Measurements from ENCODE around the gene TNK1. TPM values are rescaled to one million over a fixed set of nuclear protein-coding genes. Genes with fewer than 3 reads are reported as not detected.

TNK1 gene
- total RNA-seq: 5.5 TPM

GRCh38 chr17:7380855-7381683, at the start of gene TNK1:
Gene TNK1, plus strand, starts transcription at chr17:7381089. Its CDS starts 1,838 bp downstream, at chr17:7382927.

GRCh38 chr17:7336240-7337175, 44.4 kb upstream of the TNK1 start, which contains the start of gene ACAP1:
Gene ACAP1, plus strand, starts transcription at chr17:7336529. Its CDS starts 206 bp downstream, at chr17:7336735.

GRCh38 chr17:7351665-7352502, 29.0 kb upstream of the TNK1 start, which contains the start of gene KCTD11:
Gene KCTD11, plus strand, starts transcription at chr17:7352162.

GRCh38 chr17:7355053-7355452, 25.8 kb upstream of the TNK1 start, which contains the start of gene TMEM95:
Gene TMEM95, plus strand, starts transcription at chr17:7355156. Its CDS starts 49 bp downstream, at chr17:7355205.

GRCh38 chr17:7394452-7395191, 13.7 kb downstream of the TNK1 start, which contains the start of gene PLSCR3:
Gene PLSCR3, minus strand, starts transcription at chr17:7394525. Its CDS starts 415 bp downstream, at chr17:7394110.

GRCh38 chr17:7403977-7404736, 23.3 kb downstream of the TNK1 start, which contains the start of gene TMEM256:
Gene TMEM256, minus strand, starts transcription at chr17:7404097. Its CDS starts 13 bp downstream, at chr17:7404084.

GRCh38 chr17:7407485-7408251, 26.8 kb downstream of the TNK1 start, which contains the start of gene NLGN2:
Gene NLGN2, plus strand, starts transcription at chr17:7407845. Its CDS starts 411 bp downstream, at chr17:7408256.

GRCh38 chr17:7419819-7420610, 39.1 kb downstream of the TNK1 start, which contains the start of gene SPEM1:
Gene SPEM1, plus strand, starts transcription at chr17:7420324. Its CDS starts 61 bp downstream, at chr17:7420385.

GRCh38 chr17:7425316-7425715, 44.4 kb downstream of the TNK1 start, which contains the start of gene SPEM2:
Gene SPEM2, plus strand, starts transcription at chr17:7425616. Its CDS starts 73 bp downstream, at chr17:7425689.

GRCh38 chr17:7428557-7428956, 47.7 kb downstream of the TNK1 start, which contains the start of gene SPEM3:
Gene SPEM3, plus strand, starts transcription at chr17:7428857. Its CDS starts 46 bp downstream, at chr17:7428903.

Other genes with a start within 250 kb of the TNK1 start
- gene ASGR1, start 201.7 kb upstream of the TNK1 start, total RNA-seq: 5.5 TPM
- gene DLG4, start 161.3 kb upstream of the TNK1 start, total RNA-seq: 36.0 TPM
- 342 TPM for gene ACADVL, start 161.2 kb upstream of the TNK1 start, total RNA-seq
- gene DVL2, start 146.6 kb upstream of the TNK1 start, total RNA-seq: 73.5 TPM
- 44.4 TPM for gene PHF23, start 141.6 kb upstream of the TNK1 start, total RNA-seq
- 226 TPM for gene GABARAP, start 138.6 kb upstream of the TNK1 start, total RNA-seq
- 77.3 TPM for gene CTDNEP1, start 129.4 kb upstream of the TNK1 start, total RNA-seq
- gene ELP5, start 128.9 kb upstream of the TNK1 start, total RNA-seq: 27.2 TPM
- gene CLDN7, start 118.6 kb upstream of the TNK1 start, total RNA-seq: 65.5 TPM
- gene SLC2A4, start 99.4 kb upstream of the TNK1 start, total RNA-seq: 19.6 TPM
- 2.0 TPM for gene YBX2, start 86.5 kb upstream of the TNK1 start, total RNA-seq
- gene EIF5A, start 73.5 kb upstream of the TNK1 start, total RNA-seq: 179 TPM
- gene GPS2, start 65.7 kb upstream of the TNK1 start, total RNA-seq: 30.4 TPM
- 31.2 TPM for gene NEURL4, start 51.8 kb upstream of the TNK1 start, total RNA-seq
- gene ACAP1, start 44.6 kb upstream of the TNK1 start, total RNA-seq: 4.8 TPM
- gene KCTD11, start 28.9 kb upstream of the TNK1 start, total RNA-seq: 7.0 TPM
- gene TMEM95, start 25.9 kb upstream of the TNK1 start, total RNA-seq: not detected
- gene PLSCR3, start 13.4 kb downstream of the TNK1 start, total RNA-seq: 23.1 TPM
- gene TMEM256, start 23.0 kb downstream of the TNK1 start, total RNA-seq: 109 TPM
- gene NLGN2, start 26.8 kb downstream of the TNK1 start, total RNA-seq: 21.3 TPM
- not detected for gene SPEM1, start 39.2 kb downstream of the TNK1 start, total RNA-seq
- gene SPEM2, start 44.5 kb downstream of the TNK1 start, total RNA-seq: not detected
- gene SPEM3, start 47.8 kb downstream of the TNK1 start, total RNA-seq: not detected
- gene TMEM102, start 54.3 kb downstream of the TNK1 start, total RNA-seq: 5.0 TPM
- gene FGF11, start 58.4 kb downstream of the TNK1 start, total RNA-seq: 4.8 TPM
- 21.4 TPM for gene CHRNB1, start 64.0 kb downstream of the TNK1 start, total RNA-seq
- 31.0 TPM for gene ZBTB4, start 98.5 kb downstream of the TNK1 start, total RNA-seq
- gene SLC35G6, start 100.4 kb downstream of the TNK1 start, total RNA-seq: not detected
- 118 TPM for gene POLR2A, start 103.3 kb downstream of the TNK1 start, total RNA-seq
- gene TNFSF12, start 168.0 kb downstream of the TNK1 start, total RNA-seq: 11.6 TPM
- gene TNFSF13, start 177.7 kb downstream of the TNK1 start, total RNA-seq: 10.2 TPM
- gene SENP3, start 180.8 kb downstream of the TNK1 start, total RNA-seq: 58.0 TPM
- gene CD68, start 198.5 kb downstream of the TNK1 start, total RNA-seq: 16.2 TPM
- 49.6 TPM for gene MPDU1, start 202.8 kb downstream of the TNK1 start, total RNA-seq
- 1.5 TPM for gene SOX15, start 209.0 kb downstream of the TNK1 start, total RNA-seq
- 30.3 TPM for gene FXR2, start 233.8 kb downstream of the TNK1 start, total RNA-seq
- gene SAT2, start 246.7 kb downstream of the TNK1 start, total RNA-seq: 56.3 TPM
- gene SHBG, start 249.0 kb downstream of the TNK1 start, total RNA-seq: 2.6 TPM

All from metanephros (tissue), 1 donor.